ENCODE data around the gene DGKH. TPM values are rescaled to one million over a fixed set of nuclear protein-coding genes. Genes with fewer than 3 reads are reported as not detected.

The DGKH gene
- total RNA-seq, 6 donors from 2014 or later, result 9.6 to 33.2 (median 17.4) TPM

- Histone ChIP-seq H3K27ac (peak overlapping the region in 1 of 4 donors; percentile 23), H3K4me3 (no peak overlapping the region), H3K9me3 (no peaks in the 10 kb centered on the region), H3K36me3 (no peaks in the 10 kb centered on the region), H3K27me3 (no peaks in the 10 kb centered on the region), H3K4me1 (peaks cover 6 to 18% (median 11%) of the 10 kb centered on the region in 4 donors)
- DNase-seq (no peak), ATAC-seq (ENCODE audit: low FRiP score in 2 of 2) (no peak)
- TF ChIP-seq POLR2AphosphoS5 (IDR thresholded peaks at IDR 0.05), result no peak
- no peak for TF ChIP-seq CTCF (IDR thresholded peaks at IDR 0.05)
- no peak for TF ChIP-seq EP300 (IDR thresholded peaks at IDR 0.05)
- TF ChIP-seq POLR2A (IDR thresholded peaks at IDR 0.05), result no peak
- WGBS, 2 donors, result 90 to 91% methylated on average over 5 of the region's 5 CpGs
Measured at GRCh38 chr13:42102961-42103865, 54.8 kb downstream of the DGKH start.

GRCh38 chr13:42106998-42107397 is 58.5 kb downstream of the DGKH start:
- DNase-seq (no peak), ATAC-seq (ENCODE audit: low FRiP score in 2 of 2) (no peak)
- H3K27ac ChIP-seq, result no peak overlapping the region
- whole genome bisulfite sequencing, 2 donors, result 96% methylated on average over 4 of the region's 4 CpGs
- H3K4me1 ChIP-seq, result peaks cover 11 to 21% (median 14%) of the 10 kb centered on the region in 4 donors
- H3K27me3 ChIP-seq, result no peaks in the 10 kb centered on the region
- no peaks in the 10 kb centered on the region for H3K9me3 ChIP-seq
- TF ChIP-seq POLR2AphosphoS5 (IDR thresholded peaks at IDR 0.05), result no peak
- TF ChIP-seq EP300 (IDR thresholded peaks at IDR 0.05), result no peak
- no peak for TF ChIP-seq CTCF (IDR thresholded peaks at IDR 0.05)
- no peak for TF ChIP-seq POLR2A (IDR thresholded peaks at IDR 0.05)
- H3K4me3 ChIP-seq, result no peak overlapping the region
- H3K36me3 ChIP-seq, result no peaks in the 10 kb centered on the region

- peaks cover 8 to 16% (median 11%) of the 10 kb centered on the region in 4 donors for H3K4me1 ChIP-seq
- no peaks in the 10 kb centered on the region for H3K36me3 ChIP-seq
- no peaks in the 10 kb centered on the region for H3K9me3 ChIP-seq
- 72 to 77% methylated on average over 3 to 5 of the region's 5 CpGs for WGBS, 2 donors
- H3K27ac ChIP-seq, result no peak overlapping the region
- TF ChIP-seq POLR2A (IDR thresholded peaks at IDR 0.05), result no peak
- TF ChIP-seq EP300 (IDR thresholded peaks at IDR 0.05), result no peak
- no peak for TF ChIP-seq CTCF (IDR thresholded peaks at IDR 0.05)
- no peak for TF ChIP-seq POLR2AphosphoS5 (IDR thresholded peaks at IDR 0.05)
- no peak overlapping the region for H3K4me3 ChIP-seq
- ATAC-seq (ENCODE audit: low FRiP score in 2 of 2) (no peak), DNase-seq (no peak)
- H3K27me3 ChIP-seq, result no peaks in the 10 kb centered on the region
Measured at GRCh38 chr13:42107421-42107820, 59.0 kb downstream of the DGKH start.

- ATAC-seq (ENCODE audit: low FRiP score in 2 of 2) (no peak), DNase-seq (no peak)
- H3K27me3 ChIP-seq, result no peaks in the 10 kb centered on the region
- no peaks in the 10 kb centered on the region for H3K36me3 ChIP-seq
- H3K9me3 ChIP-seq, result no peaks in the 10 kb centered on the region
- WGBS, 2 donors, result 92 to 93% methylated on average over 4 of the region's 4 CpGs
- no peak overlapping the region for H3K4me3 ChIP-seq
- TF ChIP-seq EP300 (IDR thresholded peaks at IDR 0.05) (no peak), POLR2AphosphoS5 (IDR thresholded peaks at IDR 0.05) (no peak), CTCF (IDR thresholded peaks at IDR 0.05) (no peak), POLR2A (IDR thresholded peaks at IDR 0.05) (no peak)
- H3K27ac ChIP-seq, result no peak overlapping the region
- H3K4me1 ChIP-seq, result peaks cover 5 to 15% (median 8%) of the 10 kb centered on the region in 4 donors
Measured at GRCh38 chr13:42108217-42108616, 59.8 kb downstream of the DGKH start.

Measured in upper lobe of left lung (tissue), 6 donors.